Thoracic aorta (tissue), 2 donors: Measurements from ENCODE around the gene CLN5. TPM values are rescaled to one million over a fixed set of nuclear protein-coding genes. Genes with fewer than 3 reads are reported as not detected.

ENCODE experiments used
- ATAC-seq: fragments of 150-250 bp; one replicate; pipeline ENCODE4 v1.8.0; 2017; ENCODE audit warnings: low read depth; ENCODE audit not compliant: insufficient number of reproducible peaks, low FRiP score
- DNase-seq: peaks from one replicate; pipeline ENCODE4 v3.0.0-alpha.2; 2020; ENCODE audit warnings: low spot score
- H3K27ac ChIP-seq, 2 donors: fragments of 200-600 bp; sonication (generic); 1 replicate in 1 of 2; 2 replicates in 1 of 2; pipeline ENCODE4 v1.5.1; 2016; ENCODE audit warnings: mild to moderate bottlenecking in 2 of 2, moderate library complexity in 2 of 2
- H3K27me3 ChIP-seq: fragments of 200-600 bp; sonication (generic); replicated peaks from 2 replicates; pipeline ENCODE4 v1.6.0; 2016; ENCODE audit warnings: mild to moderate bottlenecking; ENCODE audit not compliant: insufficient read depth
- H3K36me3 ChIP-seq: fragments of 200-600 bp; sonication (generic); one replicate; pipeline ENCODE4 v1.5.1; 2016
- H3K4me1 ChIP-seq, 2 donors: fragments of 200-600 bp; sonication (generic); 1 replicate in 1 of 2; 2 replicates in 1 of 2; pipeline versions ENCODE4 v1.5.1 to v1.6.0; 2016; ENCODE audit warnings: low read depth in 2 of 2, mild to moderate bottlenecking in 1 of 2; ENCODE audit not compliant: control insufficient read depth in 1 of 2
- H3K4me3 ChIP-seq: fragments of 200-600 bp; sonication (generic); 2 replicates; pipeline ENCODE4 v1.5.1; 2016; ENCODE audit warnings: mild to moderate bottlenecking
- H3K9me3 ChIP-seq: fragments of 200-600 bp; sonication (generic); 2 replicates; pipeline ENCODE4 v1.5.1; 2016
- total RNA-seq, 2 donors: library from RNA; depleted of rRNA; stranded (reverse); fragments of >200 nt; gene quantifications; one replicate each; pipeline versions ENCODE4 v1.1.0 to v1.2.3, GENCODE V29; 2016
- TF ChIP-seq, protein P1 (sequence below): fragments of 200-600 bp; sonication (generic); IDR thresholded peaks from one replicate; pipeline ENCODE4 v1.5.1; 2019; ENCODE audit warnings: antibody characterized with exemption

The CLN5 gene
- total RNA-seq, 2 donors from 2014 or later, result 21.4 to 29.1 TPM

- Histone ChIP-seq H3K27me3 (no peaks in the 10 kb centered on the region), H3K36me3 (no peaks in the 10 kb centered on the region), H3K9me3 (no peaks in the 10 kb centered on the region), H3K4me1 (peaks cover 26 to 36% of the 10 kb centered on the region in 2 donors), H3K27ac (peak within 1 kb of the TSS; percentile 99), H3K4me3 (peak within 1 kb of the TSS; percentile 96)
- TF ChIP-seq, protein P1, sequence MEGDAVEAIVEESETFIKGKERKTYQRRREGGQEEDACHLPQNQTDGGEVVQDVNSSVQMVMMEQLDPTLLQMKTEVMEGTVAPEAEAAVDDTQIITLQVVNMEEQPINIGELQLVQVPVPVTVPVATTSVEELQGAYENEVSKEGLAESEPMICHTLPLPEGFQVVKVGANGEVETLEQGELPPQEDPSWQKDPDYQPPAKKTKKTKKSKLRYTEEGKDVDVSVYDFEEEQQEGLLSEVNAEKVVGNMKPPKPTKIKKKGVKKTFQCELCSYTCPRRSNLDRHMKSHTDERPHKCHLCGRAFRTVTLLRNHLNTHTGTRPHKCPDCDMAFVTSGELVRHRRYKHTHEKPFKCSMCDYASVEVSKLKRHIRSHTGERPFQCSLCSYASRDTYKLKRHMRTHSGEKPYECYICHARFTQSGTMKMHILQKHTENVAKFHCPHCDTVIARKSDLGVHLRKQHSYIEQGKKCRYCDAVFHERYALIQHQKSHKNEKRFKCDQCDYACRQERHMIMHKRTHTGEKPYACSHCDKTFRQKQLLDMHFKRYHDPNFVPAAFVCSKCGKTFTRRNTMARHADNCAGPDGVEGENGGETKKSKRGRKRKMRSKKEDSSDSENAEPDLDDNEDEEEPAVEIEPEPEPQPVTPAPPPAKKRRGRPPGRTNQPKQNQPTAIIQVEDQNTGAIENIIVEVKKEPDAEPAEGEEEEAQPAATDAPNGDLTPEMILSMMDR, result no peak
- peak; percentile 61 for ATAC-seq
- no peak for DNase-seq
Observed at GRCh38 chr13:77026861-77027621, 35.2 kb downstream of the CLN5 start, which contains the start of gene FBXL3. TSS of gene FBXL3 (minus strand) at chr13:77027159. CDS start at chr13:77021860, 5,299 bp downstream.

DNA sequence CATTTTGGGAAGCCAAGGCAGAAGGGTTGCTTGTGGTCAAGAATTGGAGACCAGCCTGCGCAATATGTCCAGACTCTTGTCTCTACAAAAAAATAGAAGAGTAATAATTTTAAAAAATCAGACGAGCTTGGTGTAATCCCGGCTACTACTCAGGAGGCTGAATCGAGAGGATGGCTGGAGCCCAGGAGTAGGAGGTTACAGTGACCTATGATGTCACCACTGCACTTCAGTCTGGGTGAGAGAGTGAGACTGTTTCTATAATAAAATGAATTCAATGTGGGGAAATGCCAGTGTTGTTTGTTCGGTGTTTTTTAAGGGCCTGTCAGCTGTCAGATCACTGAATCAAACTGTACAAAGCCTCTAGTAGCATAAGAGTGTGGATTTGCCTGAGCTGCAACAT is 36.3 kb downstream of the CLN5 start:
- TF ChIP-seq, protein P1, result no peak
- Histone ChIP-seq H3K4me1 (peaks cover 14 to 24% of the 10 kb centered on the region in 2 donors), H3K36me3 (no peaks in the 10 kb centered on the region), H3K27me3 (no peaks in the 10 kb centered on the region), H3K9me3 (no peaks in the 10 kb centered on the region), H3K27ac (peak overlapping the region; percentile 89 to 99), H3K4me3 (peak overlapping the region; percentile 96)
- ATAC-seq (peak; percentile 34), DNase-seq (no peak)

DNA sequence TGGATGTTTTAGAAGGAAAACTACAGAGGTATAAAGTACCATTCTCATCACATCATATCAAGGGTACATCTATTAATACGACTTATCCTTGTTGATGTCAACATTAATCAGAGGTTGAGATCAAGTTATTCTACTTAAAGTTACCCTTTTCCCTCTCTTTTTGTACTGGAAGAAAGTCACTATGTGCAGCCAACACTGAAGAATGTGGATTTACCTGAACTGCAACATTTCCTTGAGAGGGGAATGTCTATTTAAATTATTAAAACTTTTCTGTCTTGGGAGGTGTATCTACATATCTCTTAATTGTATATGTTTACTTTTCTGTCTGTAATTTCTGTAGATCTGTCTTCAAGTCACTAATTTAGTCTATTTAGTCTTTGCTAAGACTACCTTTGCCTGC is 37.6 kb downstream of the CLN5 start:
- H3K4me3 ChIP-seq, result no peak overlapping the region
- H3K27ac ChIP-seq, result no peak overlapping the region
- DNase-seq (no peak), ATAC-seq (no peak)
- peaks cover 3 to 13% of the 10 kb centered on the region in 2 donors for H3K4me1 ChIP-seq
- TF ChIP-seq, protein P1, result no peak
- no peaks in the 10 kb centered on the region for H3K36me3 ChIP-seq
- no peaks in the 10 kb centered on the region for H3K27me3 ChIP-seq
- no peaks in the 10 kb centered on the region for H3K9me3 ChIP-seq

DNA sequence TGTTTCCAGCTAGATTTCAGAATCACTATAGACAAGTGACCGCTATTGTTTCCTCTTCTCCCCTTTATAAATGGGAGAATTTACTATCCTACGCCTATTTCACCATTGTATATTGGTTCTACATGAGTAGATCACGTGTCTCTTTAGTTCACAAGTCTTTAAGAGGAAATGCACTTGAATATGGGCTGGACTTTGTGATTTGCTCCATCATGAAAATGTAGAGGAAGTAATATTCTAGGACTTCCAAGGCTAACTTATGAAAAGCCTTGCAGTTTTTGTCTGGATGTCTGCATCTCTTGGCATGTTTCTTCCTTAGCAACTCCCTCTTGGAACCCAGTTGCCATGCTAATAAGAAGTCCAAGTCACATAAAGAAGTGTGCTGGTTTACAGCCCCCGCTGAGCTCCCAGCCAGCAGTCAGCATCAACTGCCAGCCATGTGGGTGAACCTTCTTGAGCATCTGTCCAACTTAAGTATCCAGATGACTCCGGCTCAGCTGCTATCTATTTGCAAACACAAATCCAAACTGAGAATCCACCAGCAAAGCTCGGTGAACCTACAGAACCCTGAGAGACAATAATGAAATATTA is 39.9 kb downstream of the CLN5 start:
- TF ChIP-seq, protein P1, result no peak
- Histone ChIP-seq H3K9me3 (no peaks in the 10 kb centered on the region), H3K36me3 (no peaks in the 10 kb centered on the region), H3K27ac (no peak overlapping the region), H3K27me3 (no peaks in the 10 kb centered on the region), H3K4me3 (no peak overlapping the region), H3K4me1 (peaks cover 0 to 13% of the 10 kb centered on the region in 2 donors)
- DNase-seq, result no peak
- ATAC-seq, result no peak

DNA sequence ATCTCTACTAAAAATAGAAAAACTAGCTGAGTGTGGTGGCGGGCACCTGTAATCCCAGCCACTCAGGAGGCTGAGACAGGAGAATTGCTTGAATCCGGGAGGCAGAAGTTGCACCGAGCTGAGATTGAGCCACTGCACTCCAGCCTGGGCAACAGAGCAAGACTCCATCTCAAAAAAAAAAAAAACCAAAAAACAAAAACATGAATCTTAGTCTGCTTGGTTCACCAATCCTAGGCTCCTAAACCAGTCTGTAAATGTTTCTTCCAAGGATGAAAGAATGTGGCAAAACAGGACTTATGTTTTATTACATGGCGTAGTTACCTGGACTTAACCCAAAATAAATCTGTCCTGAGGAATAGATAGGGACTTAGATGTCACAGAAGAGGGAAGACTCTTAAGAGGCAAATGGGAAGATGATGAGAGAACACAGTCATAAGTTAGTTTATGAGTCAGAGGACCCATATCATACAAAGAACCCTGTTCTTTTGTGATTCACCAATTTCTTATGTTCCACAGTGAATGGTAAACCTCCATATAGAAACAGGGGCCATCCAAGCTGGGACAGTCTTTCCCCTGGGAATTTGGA is 41.9 kb downstream of the CLN5 start:
- ATAC-seq (no peak), DNase-seq (no peak)
- TF ChIP-seq, protein P1, result no peak
- Histone ChIP-seq H3K27ac (no peak overlapping the region), H3K9me3 (no peaks in the 10 kb centered on the region), H3K4me3 (no peak overlapping the region), H3K27me3 (no peaks in the 10 kb centered on the region), H3K4me1 (no peaks in the 10 kb centered on the region), H3K36me3 (no peaks in the 10 kb centered on the region)
